Activated effector memory CD4-positive, alpha-beta T cell treated with anti-CD3 and anti-CD28 coated beads, Interleukin-2, amount 50 U/mL, for 16 hours (primary cell): ENCODE data around the gene ATRIP.

Experiments
- DNase-seq: peaks from one replicate; pipeline ENCODE4 v3.0.0-alpha.2; 2020

ATRIP gene

DNA sequence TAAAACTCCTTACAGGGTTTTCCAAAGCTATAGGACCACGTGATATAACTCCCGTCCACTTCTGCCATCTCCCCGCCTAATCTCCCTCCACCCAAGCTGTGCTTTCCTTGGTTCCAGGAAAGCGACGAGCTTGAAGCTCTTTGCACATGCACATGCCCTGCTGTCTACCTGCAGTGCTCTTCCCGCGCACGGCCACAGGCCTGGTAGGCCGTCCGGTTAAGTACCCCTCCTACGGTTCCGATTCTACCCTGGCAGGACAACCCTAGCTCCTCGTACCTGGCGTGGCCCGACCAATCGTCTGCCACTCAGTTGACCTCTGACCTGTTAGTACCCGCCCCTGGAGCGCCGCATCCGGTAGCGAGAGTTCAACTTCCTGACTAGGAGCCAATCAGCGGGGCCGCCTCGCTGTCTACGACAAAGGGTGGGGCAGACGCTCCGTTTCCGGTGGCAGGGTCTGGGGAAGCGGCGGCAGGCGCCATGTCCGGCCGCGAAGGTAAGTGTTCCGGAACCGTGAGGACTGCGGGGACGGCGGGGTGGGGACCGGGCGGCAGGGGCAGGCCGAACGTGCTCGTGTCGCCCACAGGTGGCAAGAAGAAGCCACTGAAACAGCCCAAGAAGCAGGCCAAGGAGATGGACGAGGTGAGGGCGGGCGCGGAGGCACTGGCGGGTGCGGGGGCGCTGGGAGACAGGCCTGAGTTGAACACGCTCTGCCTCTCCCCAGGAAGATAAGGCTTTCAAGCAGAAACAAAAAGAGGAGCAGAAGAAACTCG, 6.5 kb upstream of the ATRIP start, which contains the start of the genes CCDC51 and TMA7:
Gene CCDC51, minus strand, starts transcription at position 300 of the 770 bp plus-strand sequence. CDS start 4,991 bp downstream, outside the sequence.
Gene TMA7, plus strand, starts transcription at position 438 of the 770 bp plus-strand sequence. Its CDS starts 40 bp downstream, at position 478.
- DNase-seq: peak; percentile 100

DNA sequence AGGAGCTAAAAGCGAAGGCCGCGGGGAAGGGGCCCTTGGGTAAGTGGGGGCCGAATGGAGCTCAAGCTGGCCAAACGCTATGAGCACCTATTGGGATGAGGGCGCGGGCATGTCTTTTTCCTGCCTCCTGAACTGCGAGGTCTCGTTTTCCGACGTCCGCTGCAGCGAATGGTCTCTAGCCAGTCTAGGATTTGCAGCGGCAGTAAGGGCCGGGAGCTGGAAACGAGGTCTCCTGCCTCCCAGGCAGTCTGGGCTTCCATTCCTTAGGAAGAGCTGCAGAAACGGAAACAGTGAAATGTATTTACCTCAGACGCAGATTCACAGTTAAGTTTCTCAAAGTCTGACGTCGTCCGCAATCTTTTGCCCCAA, 6.0 kb upstream of the ATRIP start:
- DNase-seq: no peak

DNA sequence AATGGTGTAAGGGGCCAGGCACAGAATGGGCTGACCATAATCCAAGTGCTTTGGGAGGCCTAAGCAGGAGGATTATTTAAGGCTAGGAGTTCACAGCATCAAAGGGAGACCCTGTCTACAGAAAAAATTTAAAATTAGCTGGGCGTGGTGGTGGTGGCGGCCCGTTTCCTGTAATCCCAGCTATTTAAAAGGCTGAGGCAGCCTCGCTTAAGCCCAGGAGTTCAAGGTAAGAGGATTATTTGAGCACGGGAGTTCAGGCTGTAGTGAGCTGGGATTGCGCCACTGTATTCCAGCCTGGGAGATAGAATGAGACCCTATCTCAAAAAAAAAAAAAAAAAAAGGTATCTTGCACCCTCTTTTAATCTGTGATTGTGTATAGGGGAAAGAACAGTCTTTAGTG, 4.6 kb upstream of the ATRIP start:
- DNase-seq: no peak

DNA sequence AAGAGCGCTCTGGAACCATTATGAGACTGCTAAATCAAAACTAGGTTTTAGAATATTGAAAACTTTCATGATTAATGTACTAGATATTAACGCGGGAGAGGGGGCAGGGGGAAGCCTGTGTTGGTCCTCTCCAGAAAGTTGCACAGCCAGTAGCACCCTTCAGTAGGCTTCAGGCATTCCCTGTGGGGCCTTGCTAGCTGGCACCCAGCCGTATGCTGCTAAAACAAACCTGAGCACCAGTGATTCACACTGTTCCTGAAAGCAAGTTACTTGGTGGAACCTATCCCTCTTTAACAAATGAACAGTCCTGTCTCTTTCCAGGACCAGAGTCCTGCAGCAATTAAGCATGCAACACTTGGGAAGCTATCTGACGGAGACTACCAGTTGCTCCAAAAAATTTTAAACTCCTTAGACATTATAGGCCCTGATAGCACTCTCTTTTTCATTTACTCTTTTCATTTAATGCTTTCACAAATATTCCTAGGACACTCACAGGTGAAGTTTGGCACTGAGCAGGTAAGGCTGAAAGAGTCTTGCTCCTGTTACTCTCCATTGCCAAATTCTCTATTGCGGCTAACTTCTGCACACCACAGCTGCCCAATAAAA, 1.2 kb upstream of the ATRIP start:
- no peak for DNase-seq

DNA sequence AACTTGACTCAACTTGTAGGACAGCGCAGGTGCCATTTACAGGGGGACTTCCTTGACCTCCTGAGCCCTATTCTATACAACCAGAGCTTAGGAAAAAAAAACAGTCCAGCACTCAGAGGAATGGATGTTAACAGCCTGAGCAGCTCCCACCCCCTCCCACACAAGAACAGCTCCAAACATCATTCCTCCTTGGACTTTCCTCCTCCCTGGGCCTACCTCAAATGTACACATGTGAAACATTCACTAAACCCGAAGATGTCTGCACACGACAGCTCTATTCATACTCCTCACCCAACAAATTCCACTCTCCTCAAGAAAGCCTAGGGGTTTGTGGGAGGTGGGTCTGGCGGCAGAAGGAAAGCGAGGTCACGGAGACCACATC, 503 bp upstream of the ATRIP start:
- DNase-seq: no peak

DNA sequence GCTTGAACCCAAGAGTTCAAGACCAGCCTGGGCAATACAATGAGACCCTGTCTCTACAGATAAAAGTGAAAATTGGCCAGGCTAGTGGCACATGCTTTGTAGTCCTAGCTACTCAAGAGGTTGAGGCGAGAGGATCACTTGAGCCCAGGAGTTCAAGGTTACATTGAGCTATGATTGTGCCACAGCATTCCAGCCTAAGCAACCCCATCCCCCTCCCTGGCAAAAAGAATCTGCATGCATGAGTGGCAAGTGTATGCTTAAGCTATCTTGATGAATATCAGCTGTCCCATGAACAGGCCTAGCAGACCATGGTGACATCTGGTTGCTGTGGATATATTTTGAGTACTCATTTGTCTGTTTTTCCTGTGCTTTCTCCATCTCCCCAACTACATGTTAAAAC, 4.7 kb downstream of the ATRIP start:
- DNase-seq: no peak

DNA sequence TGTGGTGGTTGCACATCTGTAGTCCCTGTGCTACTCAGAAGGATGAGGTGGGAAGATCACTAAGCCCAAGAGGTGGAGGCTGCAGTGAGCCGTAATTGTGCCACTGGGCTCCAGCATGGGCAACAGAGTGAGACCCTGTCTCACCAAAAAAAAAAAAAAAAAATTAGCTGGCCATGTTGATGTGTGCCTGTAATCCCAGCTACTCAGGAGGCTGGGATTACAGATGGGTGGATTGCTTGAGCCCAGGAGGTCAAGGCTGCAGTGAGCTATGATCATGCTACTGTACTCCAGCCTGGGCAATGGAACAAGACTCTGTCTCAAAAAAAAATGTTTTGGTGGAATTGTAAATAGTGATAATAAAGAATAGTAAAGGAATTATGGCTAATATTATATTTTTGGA, 9.9 kb downstream of the ATRIP start:
- no peak for DNase-seq

DNA sequence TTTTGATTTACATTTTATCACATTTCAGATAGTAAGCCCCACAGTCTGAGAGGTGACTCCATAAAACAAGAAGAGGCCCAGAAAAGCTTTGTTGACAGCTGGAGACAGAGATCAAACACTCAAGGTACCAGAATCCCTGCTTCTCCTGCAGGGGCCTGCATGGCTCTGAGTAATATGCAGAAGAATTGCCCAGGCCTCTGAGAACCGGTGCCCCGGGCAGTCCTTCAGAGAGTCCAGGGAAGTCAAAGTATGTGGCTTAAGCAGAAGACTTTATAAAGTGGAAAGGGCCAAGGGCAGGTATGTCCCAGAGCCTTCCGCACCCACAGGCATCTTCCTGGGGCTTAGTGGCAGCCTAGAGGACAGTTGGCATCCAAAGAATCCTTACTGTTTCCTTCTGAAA, 12.8 kb downstream of the ATRIP start:
- DNase-seq: no peak

DNA sequence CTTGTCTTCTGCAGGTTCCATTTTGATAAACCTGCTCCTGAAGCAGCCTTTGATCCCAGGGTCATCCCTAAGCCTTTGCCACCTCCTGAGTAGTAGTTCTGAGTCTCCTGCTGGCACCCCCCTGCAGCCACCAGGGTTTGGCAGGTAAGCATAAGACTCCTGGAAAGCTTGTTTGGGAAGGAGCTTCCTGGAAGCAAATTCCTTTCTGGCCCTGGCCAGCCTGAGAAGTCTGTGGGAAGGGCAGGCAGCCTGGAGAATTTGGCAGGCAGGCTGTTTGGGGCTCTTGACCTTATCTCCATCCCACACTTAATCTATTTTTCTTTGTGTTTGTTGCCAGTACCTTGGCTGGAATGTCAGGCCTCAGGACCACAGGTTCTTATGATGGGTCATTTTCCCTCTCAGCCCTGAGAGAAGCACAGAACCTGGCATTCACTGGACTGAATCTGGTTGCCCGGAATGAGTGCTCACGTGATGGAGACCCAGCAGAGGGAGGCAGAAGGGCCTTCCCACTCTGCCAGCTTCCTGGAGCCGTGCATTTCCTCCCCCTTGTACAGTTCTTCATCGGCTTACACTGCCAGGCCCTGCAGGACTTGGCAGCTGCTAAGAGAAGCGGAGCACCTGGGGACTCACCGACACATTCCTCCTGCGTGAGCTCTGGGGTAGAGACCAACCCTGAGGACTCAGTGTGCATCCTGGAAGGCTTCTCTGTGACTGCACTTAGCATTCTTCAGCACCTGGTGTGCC, 13.4 kb downstream of the ATRIP start:
- DNase-seq: no peak

DNA sequence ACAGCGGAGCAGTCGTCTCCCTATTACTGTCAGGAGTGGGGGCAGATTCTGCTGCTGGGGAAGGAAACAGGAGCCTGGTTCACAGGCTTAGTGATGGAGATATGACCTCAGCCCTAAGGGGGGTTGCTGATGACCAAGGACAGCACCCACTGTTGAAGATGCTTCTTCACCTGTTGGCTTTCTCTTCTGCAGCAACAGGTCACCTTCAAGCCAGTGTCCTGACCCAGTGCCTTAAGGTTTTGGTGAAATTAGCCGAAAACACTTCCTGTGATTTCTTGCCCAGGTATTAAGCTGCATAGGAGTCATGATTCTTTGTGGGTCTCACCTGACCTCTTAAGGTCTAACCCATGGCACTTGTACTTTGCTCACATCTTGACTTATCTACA, 14.0 kb downstream of the ATRIP start:
- DNase-seq: peak; percentile 27

DNA sequence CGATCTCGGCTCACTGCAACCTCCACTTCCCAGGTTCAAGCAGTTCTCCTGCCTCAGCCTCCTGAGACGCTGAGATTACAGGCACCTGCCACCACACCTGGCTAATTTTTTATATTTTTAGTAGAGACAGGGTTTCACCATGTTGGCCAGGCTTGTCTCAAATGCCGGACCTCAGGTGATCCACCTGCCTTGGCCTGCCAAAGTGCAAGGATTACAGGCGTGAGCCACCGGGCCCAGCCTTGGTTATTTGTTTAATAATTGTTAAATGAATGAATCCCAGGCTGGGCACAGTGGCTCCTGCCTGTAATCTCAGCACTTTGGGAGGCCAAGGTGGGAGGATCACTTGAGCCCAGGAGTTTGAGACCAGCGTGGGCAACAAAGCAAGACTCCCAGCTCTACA, 15.2 kb downstream of the ATRIP start:
- peak; percentile 54 for DNase-seq

DNA sequence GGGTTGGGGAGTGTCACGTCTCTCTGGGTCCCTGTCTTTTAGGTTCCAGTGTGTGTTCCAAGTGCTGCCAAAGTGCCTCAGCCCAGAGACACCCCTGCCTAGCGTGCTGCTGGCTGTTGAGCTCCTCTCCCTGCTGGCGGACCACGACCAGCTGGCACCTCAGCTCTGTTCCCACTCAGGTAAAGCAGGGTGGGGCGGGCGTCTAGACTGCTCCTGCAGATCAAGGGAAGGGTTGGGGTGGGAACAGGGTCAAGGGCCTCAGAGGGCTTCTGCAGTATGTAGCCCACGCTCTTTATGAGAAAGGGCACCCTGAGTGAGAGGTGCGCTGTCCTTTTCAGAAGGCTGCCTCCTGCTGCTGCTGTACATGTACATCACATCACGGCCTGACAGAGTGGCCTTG, 17.2 kb downstream of the ATRIP start:
- peak; percentile 55 for DNase-seq

DNA sequence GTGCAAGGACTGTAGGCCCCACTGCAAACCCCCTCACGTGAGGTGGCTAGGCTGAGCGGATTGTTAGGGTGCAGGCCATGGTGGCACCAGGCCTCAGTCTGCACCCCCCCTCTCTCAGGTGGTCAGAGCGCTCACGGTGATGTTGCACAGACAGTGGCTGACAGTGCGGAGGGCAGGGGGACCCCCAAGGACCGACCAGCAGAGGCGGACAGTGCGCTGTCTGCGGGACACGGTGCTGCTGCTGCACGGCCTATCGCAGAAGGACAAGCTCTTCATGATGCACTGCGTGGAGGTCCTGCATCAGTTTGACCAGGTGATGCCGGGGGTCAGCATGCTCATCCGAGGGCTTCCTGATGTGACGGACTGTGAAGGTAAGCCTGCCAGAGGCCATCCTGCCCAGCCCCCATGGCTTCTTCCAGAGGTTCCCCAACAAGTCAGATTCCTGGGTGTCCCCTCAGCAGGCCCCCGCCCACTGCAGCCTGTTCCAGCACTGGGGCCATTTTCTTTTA, 18.2 kb downstream of the ATRIP start:
- peak; percentile 59 for DNase-seq

DNA sequence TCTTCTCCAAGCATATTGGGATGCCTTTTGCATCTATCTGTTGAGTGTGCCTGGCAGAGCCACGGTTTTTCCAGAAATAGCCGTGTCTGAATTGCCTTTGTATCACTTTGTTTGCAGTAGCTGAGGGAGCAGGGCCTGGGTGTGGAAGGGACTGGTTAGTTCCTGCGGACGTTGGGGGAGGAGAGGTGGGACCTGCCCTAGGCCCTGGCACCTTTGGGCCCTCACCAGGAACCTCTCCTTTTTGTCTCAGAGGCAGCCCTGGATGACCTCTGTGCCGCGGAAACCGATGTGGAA, 18.6 kb downstream of the ATRIP start:
- DNase-seq: no peak

DNA sequence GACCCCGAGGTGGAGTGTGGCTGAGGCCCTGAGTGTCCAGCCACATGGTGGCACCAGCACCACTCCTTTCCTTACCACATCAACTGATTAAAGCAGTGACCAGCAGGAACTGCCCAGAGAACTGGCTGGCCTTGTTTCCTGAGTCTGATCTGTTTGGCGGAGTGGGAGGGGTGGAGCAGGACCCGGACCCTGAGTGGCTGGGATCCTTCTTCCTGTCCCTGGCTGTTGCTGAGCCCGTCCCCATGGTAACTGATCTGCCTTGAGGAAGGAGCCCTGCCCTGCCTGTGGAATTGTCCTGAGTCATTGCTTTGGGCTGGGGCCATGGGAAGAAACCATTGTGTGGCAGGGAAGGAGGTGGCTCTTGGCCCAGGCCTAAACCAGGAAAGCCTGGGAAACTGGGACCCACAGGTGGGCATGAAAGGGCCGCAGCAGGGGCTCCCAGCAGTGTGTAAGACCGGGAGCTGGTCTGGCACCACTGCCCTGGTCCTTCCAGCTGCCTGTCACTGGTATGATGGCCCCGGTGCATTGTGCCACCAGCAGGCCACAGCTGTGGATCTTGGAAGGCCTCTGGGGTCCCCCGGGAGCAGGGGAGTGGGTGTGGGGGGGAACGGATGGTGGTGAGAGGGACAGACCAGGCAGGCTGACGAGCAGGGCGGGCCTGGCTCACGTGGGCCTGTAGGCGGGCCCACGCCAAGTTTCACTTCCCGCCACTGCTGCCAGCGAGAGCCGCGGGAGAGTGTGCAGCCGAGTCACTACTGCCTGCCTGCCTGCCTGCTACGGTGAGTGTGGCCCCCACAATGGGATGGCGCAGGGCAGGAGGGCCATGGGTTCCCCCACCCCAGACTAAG, 19.2 kb downstream of the ATRIP start:
- DNase-seq: peak; percentile 92

DNA sequence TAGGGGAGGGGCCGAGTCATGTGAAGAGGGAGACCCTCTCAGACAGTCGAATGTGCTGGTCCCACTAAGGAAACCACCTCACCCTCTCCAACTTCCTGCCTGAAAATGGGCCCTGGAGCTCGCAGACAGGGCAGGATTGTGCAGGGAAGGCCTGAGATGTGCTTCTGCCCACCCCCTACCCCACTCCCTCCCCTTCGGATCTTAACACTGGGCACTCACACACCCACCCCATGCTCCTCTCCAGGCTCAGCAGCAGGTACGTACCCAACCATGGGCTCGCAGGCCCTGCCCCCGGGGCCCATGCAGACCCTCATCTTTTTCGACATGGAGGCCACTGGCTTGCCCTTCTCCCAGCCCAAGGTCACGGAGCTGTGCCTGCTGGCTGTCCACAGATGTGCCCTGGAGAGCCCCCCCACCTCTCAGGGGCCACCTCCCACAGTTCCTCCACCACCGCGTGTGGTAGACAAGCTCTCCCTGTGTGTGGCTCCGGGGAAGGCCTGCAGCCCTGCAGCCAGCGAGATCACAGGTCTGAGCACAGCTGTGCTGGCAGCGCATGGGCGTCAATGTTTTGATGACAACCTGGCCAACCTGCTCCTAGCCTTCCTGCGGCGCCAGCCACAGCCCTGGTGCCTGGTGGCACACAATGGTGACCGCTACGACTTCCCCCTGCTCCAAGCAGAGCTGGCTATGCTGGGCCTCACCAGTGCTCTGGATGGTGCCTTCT, 20.0 kb downstream of the ATRIP start:
- DNase-seq: peak; percentile 73

DNA sequence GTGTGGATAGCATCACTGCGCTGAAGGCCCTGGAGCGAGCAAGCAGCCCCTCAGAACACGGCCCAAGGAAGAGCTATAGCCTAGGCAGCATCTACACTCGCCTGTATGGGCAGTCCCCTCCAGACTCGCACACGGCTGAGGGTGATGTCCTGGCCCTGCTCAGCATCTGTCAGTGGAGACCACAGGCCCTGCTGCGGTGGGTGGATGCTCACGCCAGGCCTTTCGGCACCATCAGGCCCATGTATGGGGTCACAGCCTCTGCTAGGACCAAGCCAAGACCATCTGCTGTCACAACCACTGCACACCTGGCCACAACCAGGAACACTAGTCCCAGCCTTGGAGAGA, 20.5 kb downstream of the ATRIP start:
- peak; percentile 63 for DNase-seq

DNA sequence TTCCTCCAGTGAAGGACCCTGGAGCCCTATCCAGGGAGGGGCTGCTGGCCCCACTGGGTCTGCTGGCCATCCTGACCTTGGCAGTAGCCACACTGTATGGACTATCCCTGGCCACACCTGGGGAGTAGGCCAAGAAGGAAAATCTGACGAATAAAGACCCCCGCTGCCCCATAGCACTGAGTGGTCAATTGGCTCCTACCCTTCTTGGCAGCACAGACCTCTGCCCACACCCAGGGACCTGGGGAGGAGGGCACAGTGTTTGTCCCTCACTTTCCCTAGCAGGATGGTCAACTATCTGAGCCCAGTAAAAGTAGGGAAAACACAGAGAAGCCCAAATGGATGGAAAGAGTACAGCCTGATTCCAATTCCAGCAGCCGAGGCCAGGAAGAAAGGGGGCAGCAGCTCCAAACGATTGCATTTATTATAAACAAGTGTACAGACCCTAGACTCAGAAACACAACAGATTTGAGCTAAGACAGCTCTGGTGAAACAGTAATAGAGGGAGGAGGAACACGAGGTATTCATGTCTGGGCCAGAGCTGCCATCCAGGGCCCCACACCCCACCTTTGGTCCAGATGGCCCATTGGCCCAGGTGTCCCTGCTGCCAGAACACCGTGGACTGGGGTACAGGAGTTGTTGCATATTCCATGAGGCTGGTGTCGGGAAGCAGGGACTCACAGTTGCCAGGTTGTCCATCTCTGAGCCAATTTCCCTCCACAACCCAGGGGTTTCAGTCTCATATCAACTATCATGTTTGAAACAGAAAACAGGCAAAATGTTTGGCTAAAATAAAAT, 21.1 kb downstream of the ATRIP start:
- peak; percentile 62 for DNase-seq

DNA sequence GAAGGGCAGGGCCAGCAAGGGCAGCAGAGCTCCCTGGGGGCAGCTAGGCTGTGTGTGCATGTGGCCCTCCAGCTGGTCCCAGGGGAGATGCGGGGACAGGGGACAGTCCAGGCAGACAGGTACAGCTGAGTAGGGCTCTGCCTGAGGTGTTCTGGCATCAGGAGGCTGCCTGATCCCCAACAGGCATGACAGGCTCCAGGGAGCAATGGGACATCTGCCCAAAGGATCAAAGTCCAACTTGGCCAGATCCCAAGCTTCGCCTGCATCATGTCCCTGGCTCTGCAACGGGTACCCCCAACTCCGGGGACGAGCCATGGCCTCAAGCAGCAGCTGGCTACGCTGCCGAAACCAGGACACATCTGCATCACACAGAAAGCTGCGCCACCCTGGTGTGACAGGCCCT, 21.8 kb downstream of the ATRIP start:
- DNase-seq: peak; percentile 63

DNA sequence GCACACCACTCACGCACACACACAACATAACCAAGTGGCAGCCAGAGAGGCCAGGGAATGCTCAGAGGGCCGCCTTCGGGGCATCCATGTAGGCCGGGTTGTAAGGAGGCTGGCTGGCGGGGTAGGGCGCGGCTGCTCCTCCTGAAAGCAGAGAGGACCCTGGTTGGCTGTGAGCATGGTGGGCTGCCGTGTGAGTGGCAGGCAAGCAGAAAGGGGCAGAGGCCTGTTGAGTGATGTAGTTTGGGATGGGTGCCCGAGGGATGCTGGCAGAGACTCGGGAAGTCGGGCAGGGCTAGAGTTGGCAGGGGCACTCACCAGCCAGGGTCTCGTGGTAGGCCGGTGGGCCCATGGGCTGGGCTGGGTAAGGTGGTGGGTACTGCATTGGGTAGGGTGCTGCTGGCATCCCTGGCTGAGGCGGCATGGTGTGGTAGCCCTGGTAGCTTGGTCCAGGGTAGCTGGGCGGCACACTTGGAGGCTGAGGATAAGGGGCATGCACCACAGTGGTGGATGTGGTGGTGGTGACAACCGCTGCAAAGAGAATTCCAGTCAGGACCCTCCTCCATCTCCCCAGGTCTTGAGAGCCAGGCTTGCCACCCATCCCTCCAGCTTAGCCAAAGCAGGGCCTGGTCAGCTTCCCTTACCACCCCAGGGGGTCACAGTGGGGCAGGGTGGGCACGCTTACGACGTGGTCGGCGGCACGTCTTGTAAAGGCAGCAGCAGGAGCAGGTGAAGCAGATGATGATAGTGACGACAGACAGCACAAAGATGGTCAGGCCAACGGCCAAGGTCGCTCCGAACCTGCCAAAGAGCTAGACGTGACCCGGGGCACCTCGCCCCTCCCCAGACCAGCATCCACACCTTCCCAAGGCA, 22.7 kb downstream of the ATRIP start:
- DNase-seq: peak; percentile 61

DNA sequence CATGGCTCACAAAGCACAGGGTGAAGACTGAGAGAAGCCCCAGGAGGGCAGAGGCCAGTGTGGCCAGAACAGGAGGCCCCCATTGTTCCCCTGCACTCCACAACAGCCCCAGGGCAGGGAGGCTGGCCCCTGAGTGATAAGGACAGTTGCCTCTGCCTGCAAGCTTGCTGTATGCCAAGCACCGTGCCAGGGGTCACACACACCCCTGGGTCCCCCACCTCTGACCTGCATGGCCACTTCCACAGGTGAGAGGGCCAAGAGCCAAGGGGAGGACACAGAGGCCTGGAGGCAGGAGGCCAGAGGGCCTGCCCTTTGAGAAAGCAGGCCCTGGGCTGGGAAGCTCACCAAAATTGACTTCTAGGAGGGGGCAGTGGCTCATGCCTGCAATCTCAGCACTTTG, 23.7 kb downstream of the ATRIP start:
- peak; percentile 61 for DNase-seq
